Measurements from ENCODE around the gene CD83. TPM values are rescaled to one million over a fixed set of nuclear protein-coding genes. Genes with fewer than 3 reads are reported as not detected.

The CD83 gene
- total and polyA plus RNA-seq, 4 donors = 1.00 to 9.6 (median 7.3) TPM

- Histone ChIP-seq H3K27ac (ENCODE audit: low read depth in 1 of 2, low read length in 2 of 2) (no peak overlapping the region), H3K4me1 (ENCODE audit: control insufficient read depth in 1 of 2, insufficient read depth in 2 of 2, low read length in 2 of 2) (no peaks in the 10 kb centered on the region), H3K36me3 (ENCODE audit: control insufficient read depth in 1 of 2, insufficient read depth in 2 of 2, low read length in 1 of 2) (no peaks in the 10 kb centered on the region), H3K9me3 (ENCODE audit: control insufficient read depth, low read length) (no peaks in the 10 kb centered on the region), H3K27me3 (ENCODE audit: control insufficient read depth in 1 of 2, insufficient read depth in 2 of 2, low read length in 1 of 2) (no peaks in the 10 kb centered on the region), H3K4me3 (ENCODE audit: low read length in 2 of 2) (no peak overlapping the region)
- intact Hi-C loops (cut with DNase I) = no loop called here
- ATAC-seq (ENCODE audit: low FRiP score) (no peak), DNase-seq (no peak)
- 38 to 53% methylated on average over 1 of the region's 1 CpG for WGBS, 2 donors
Observed at GRCh38 chr6:14086701-14087100, 30.9 kb upstream of the CD83 start.

- no peaks in the 10 kb centered on the region for H3K27me3 ChIP-seq (ENCODE audit: control insufficient read depth in 1 of 2, insufficient read depth in 2 of 2, low read length in 1 of 2)
- no peak overlapping the region for H3K4me3 ChIP-seq (ENCODE audit: low read length in 2 of 2)
- intact Hi-C loops (cut with DNase I) = no loop called here
- DNase-seq (no peak), ATAC-seq (ENCODE audit: low FRiP score) (no peak)
- H3K4me1 ChIP-seq (ENCODE audit: control insufficient read depth in 1 of 2, insufficient read depth in 2 of 2, low read length in 2 of 2) = no peaks in the 10 kb centered on the region
- WGBS, 2 donors = 46 to 59% methylated on average over 4 of the region's 4 CpGs
- H3K27ac ChIP-seq (ENCODE audit: low read depth in 1 of 2, low read length in 2 of 2) = no peak overlapping the region
- H3K36me3 ChIP-seq (ENCODE audit: control insufficient read depth in 1 of 2, insufficient read depth in 2 of 2, low read length in 1 of 2) = no peaks in the 10 kb centered on the region
- H3K9me3 ChIP-seq (ENCODE audit: control insufficient read depth, low read length) = no peaks in the 10 kb centered on the region
Observed at GRCh38 chr6:14088600-14089192, 28.9 kb upstream of the CD83 start.

GRCh38 chr6:14089224-14089623 is 28.3 kb upstream of the CD83 start:
- 84 to 86% methylated on average over 7 of the region's 7 CpGs for WGBS, 2 donors
- intact Hi-C loops (cut with DNase I) = no loop called here
- H3K9me3 ChIP-seq (ENCODE audit: control insufficient read depth, low read length) = no peaks in the 10 kb centered on the region
- no peaks in the 10 kb centered on the region for H3K27me3 ChIP-seq (ENCODE audit: control insufficient read depth in 1 of 2, insufficient read depth in 2 of 2, low read length in 1 of 2)
- H3K27ac ChIP-seq (ENCODE audit: low read depth in 1 of 2, low read length in 2 of 2) = no peak overlapping the region
- DNase-seq = no peak
- ATAC-seq (ENCODE audit: low FRiP score) = no peak
- H3K36me3 ChIP-seq (ENCODE audit: control insufficient read depth in 1 of 2, insufficient read depth in 2 of 2, low read length in 1 of 2) = no peaks in the 10 kb centered on the region
- no peaks in the 10 kb centered on the region for H3K4me1 ChIP-seq (ENCODE audit: control insufficient read depth in 1 of 2, insufficient read depth in 2 of 2, low read length in 2 of 2)
- H3K4me3 ChIP-seq (ENCODE audit: low read length in 2 of 2) = no peak overlapping the region

- intact Hi-C loops (cut with DNase I) = no loop called here
- ATAC-seq (ENCODE audit: low FRiP score) (no peak), DNase-seq (no peak)
- H3K36me3 ChIP-seq (ENCODE audit: control insufficient read depth in 1 of 2, insufficient read depth in 2 of 2, low read length in 1 of 2) = no peaks in the 10 kb centered on the region
- WGBS, 2 donors = 80 to 86% methylated on average over 4 of the region's 4 CpGs
- no peaks in the 10 kb centered on the region for H3K4me1 ChIP-seq (ENCODE audit: control insufficient read depth in 1 of 2, insufficient read depth in 2 of 2, low read length in 2 of 2)
- no peaks in the 10 kb centered on the region for H3K27me3 ChIP-seq (ENCODE audit: control insufficient read depth in 1 of 2, insufficient read depth in 2 of 2, low read length in 1 of 2)
- no peaks in the 10 kb centered on the region for H3K9me3 ChIP-seq (ENCODE audit: control insufficient read depth, low read length)
- H3K4me3 ChIP-seq (ENCODE audit: low read length in 2 of 2) = no peak overlapping the region
- no peak overlapping the region for H3K27ac ChIP-seq (ENCODE audit: low read depth in 1 of 2, low read length in 2 of 2)
Observed at GRCh38 chr6:14091339-14091978, 26.1 kb upstream of the CD83 start.

GRCh38 chr6:14092316-14092715 is 25.3 kb upstream of the CD83 start:
- intact Hi-C loops (cut with DNase I) = no loop called here
- Histone ChIP-seq H3K9me3 (ENCODE audit: control insufficient read depth, low read length) (no peaks in the 10 kb centered on the region), H3K36me3 (ENCODE audit: control insufficient read depth in 1 of 2, insufficient read depth in 2 of 2, low read length in 1 of 2) (no peaks in the 10 kb centered on the region), H3K4me3 (ENCODE audit: low read length in 2 of 2) (no peak overlapping the region), H3K27ac (ENCODE audit: low read depth in 1 of 2, low read length in 2 of 2) (no peak overlapping the region), H3K27me3 (ENCODE audit: control insufficient read depth in 1 of 2, insufficient read depth in 2 of 2, low read length in 1 of 2) (no peaks in the 10 kb centered on the region), H3K4me1 (ENCODE audit: control insufficient read depth in 1 of 2, insufficient read depth in 2 of 2, low read length in 2 of 2) (no peaks in the 10 kb centered on the region)
- 73 to 89% methylated on average over 3 of the region's 3 CpGs for WGBS, 2 donors
- no peak for ATAC-seq (ENCODE audit: low FRiP score)
- DNase-seq = no peak

GRCh38 chr6:14092838-14093789 is 24.5 kb upstream of the CD83 start:
- DNase-seq = no peak
- Histone ChIP-seq H3K9me3 (ENCODE audit: control insufficient read depth, low read length) (no peaks in the 10 kb centered on the region), H3K27ac (ENCODE audit: low read depth in 1 of 2, low read length in 2 of 2) (no peak overlapping the region), H3K27me3 (ENCODE audit: control insufficient read depth in 1 of 2, insufficient read depth in 2 of 2, low read length in 1 of 2) (no peaks in the 10 kb centered on the region), H3K36me3 (ENCODE audit: control insufficient read depth in 1 of 2, insufficient read depth in 2 of 2, low read length in 1 of 2) (no peaks in the 10 kb centered on the region), H3K4me3 (ENCODE audit: low read length in 2 of 2) (no peak overlapping the region), H3K4me1 (ENCODE audit: control insufficient read depth in 1 of 2, insufficient read depth in 2 of 2, low read length in 2 of 2) (no peaks in the 10 kb centered on the region)
- ATAC-seq (ENCODE audit: low FRiP score) = peak; percentile 45
- intact Hi-C loops (cut with DNase I) = no loop called here
- 44 to 52% methylated on average over 11 of the region's 11 CpGs for WGBS, 2 donors

- H3K4me3 ChIP-seq (ENCODE audit: low read length in 2 of 2) = no peak overlapping the region
- WGBS, 2 donors = 95 to 96% methylated on average over 4 of the region's 4 CpGs
- H3K27ac ChIP-seq (ENCODE audit: low read depth in 1 of 2, low read length in 2 of 2) = no peak overlapping the region
- no peaks in the 10 kb centered on the region for H3K4me1 ChIP-seq (ENCODE audit: control insufficient read depth in 1 of 2, insufficient read depth in 2 of 2, low read length in 2 of 2)
- no peak for DNase-seq
- H3K36me3 ChIP-seq (ENCODE audit: control insufficient read depth in 1 of 2, insufficient read depth in 2 of 2, low read length in 1 of 2) = no peaks in the 10 kb centered on the region
- intact Hi-C loops (cut with DNase I) = no loop called here
- ATAC-seq (ENCODE audit: low FRiP score) = no peak
- no peaks in the 10 kb centered on the region for H3K27me3 ChIP-seq (ENCODE audit: control insufficient read depth in 1 of 2, insufficient read depth in 2 of 2, low read length in 1 of 2)
- no peaks in the 10 kb centered on the region for H3K9me3 ChIP-seq (ENCODE audit: control insufficient read depth, low read length)
Observed at GRCh38 chr6:14094721-14095120, 22.9 kb upstream of the CD83 start.

- Histone ChIP-seq H3K4me3 (ENCODE audit: low read length in 2 of 2) (no peak overlapping the region), H3K4me1 (ENCODE audit: control insufficient read depth in 1 of 2, insufficient read depth in 2 of 2, low read length in 2 of 2) (no peaks in the 10 kb centered on the region), H3K36me3 (ENCODE audit: control insufficient read depth in 1 of 2, insufficient read depth in 2 of 2, low read length in 1 of 2) (no peaks in the 10 kb centered on the region), H3K9me3 (ENCODE audit: control insufficient read depth, low read length) (no peaks in the 10 kb centered on the region), H3K27ac (ENCODE audit: low read depth in 1 of 2, low read length in 2 of 2) (no peak overlapping the region), H3K27me3 (ENCODE audit: control insufficient read depth in 1 of 2, insufficient read depth in 2 of 2, low read length in 1 of 2) (no peaks in the 10 kb centered on the region)
- WGBS, 2 donors = 93 to 96% methylated on average over 6 of the region's 6 CpGs
- intact Hi-C loops (cut with DNase I) = no loop called here
- DNase-seq (no peak), ATAC-seq (ENCODE audit: low FRiP score) (no peak)
Observed at GRCh38 chr6:14095437-14095836, 22.1 kb upstream of the CD83 start.

Data from aorta (tissue), 5 donors.